HG02938 (cell line): ENCODE measurements around the gene SCARB2.
A peak's percentile ranks its signal among the peaks of the same experiment; 100 is the strongest.
"Not testable (repeated sequence)": the region's sequence is repeated elsewhere in the genome, so short reads cannot be mapped to it uniquely, and the experiment has no call there.

Experiments
- ATAC-seq: cut with Tn5 transposase; IDR thresholded peaks from one replicate; pipeline ENCODE4 v1.9.1; 2021; ENCODE audit warnings: mild to moderate bottlenecking, moderate library complexity; ENCODE audit not compliant: unreplicated experiment

The SCARB2 gene

GRCh38 chr4:76213415-76214176, at the start of gene SCARB2:
TSS of gene SCARB2 (minus strand) at chr4:76213824. CDS start at chr4:76213543, 281 bp downstream.
- peak; percentile 57 for ATAC-seq

GRCh38 chr4:76260571-76260970, 46.9 kb upstream of the SCARB2 start:
- no peak for ATAC-seq

- no peak for ATAC-seq
Observed at GRCh38 chr4:76257824-76258223, 44.2 kb upstream of the SCARB2 start.

GRCh38 chr4:76256968-76257367, 43.3 kb upstream of the SCARB2 start:
- ATAC-seq, result no peak

- no peak for ATAC-seq
Observed at GRCh38 chr4:76256032-76256431, 42.4 kb upstream of the SCARB2 start.

- ATAC-seq, result no peak
Observed at GRCh38 chr4:76253511-76253910, 39.9 kb upstream of the SCARB2 start.

- no peak for ATAC-seq
Observed at GRCh38 chr4:76252271-76252653, 38.6 kb upstream of the SCARB2 start.

- ATAC-seq, result no peak
Observed at GRCh38 chr4:76251441-76252270, 38.0 kb upstream of the SCARB2 start, which contains the start of gene FAM47E. TSS of gene FAM47E (plus strand) at chr4:76251721. CDS start at chr4:76251747, 26 bp downstream.

- no peak for ATAC-seq
Observed at GRCh38 chr4:76250962-76251361, 37.3 kb upstream of the SCARB2 start.

- ATAC-seq, result no peak
Observed at GRCh38 chr4:76246852-76247251, 33.2 kb upstream of the SCARB2 start.

GRCh38 chr4:76246025-76246424, 32.4 kb upstream of the SCARB2 start:
- ATAC-seq, result no peak

GRCh38 chr4:76243877-76244276, 30.3 kb upstream of the SCARB2 start:
- ATAC-seq, result not testable (repeated sequence)

GRCh38 chr4:76240236-76240635, 26.6 kb upstream of the SCARB2 start:
- ATAC-seq, result no peak

- no peak for ATAC-seq
Observed at GRCh38 chr4:76238701-76239100, 25.1 kb upstream of the SCARB2 start.

GRCh38 chr4:76238236-76238635, 24.6 kb upstream of the SCARB2 start:
- no peak for ATAC-seq

GRCh38 chr4:76235915-76236314, 22.3 kb upstream of the SCARB2 start:
- no peak for ATAC-seq

- no peak for ATAC-seq
Observed at GRCh38 chr4:76235407-76235806, 21.8 kb upstream of the SCARB2 start.

- ATAC-seq, result no peak
Observed at GRCh38 chr4:76234679-76235044, 21.0 kb upstream of the SCARB2 start.

- ATAC-seq, result no peak
Observed at GRCh38 chr4:76233967-76234678, 20.5 kb upstream of the SCARB2 start.

GRCh38 chr4:76233529-76233928, 19.9 kb upstream of the SCARB2 start:
- ATAC-seq, result no peak

GRCh38 chr4:76233083-76233482, 19.5 kb upstream of the SCARB2 start:
- no peak for ATAC-seq
